Anterior cingulate cortex (tissue), 58 donors: ENCODE results near the gene RAB8A.
"Not testable (repeated sequence)": the region's sequence is repeated elsewhere in the genome, so short reads cannot be mapped to it uniquely, and the experiment has no call there.

Experiments used
- DNase-seq, 58 donors: peaks; one replicate each; lab custom pipeline; 2025; lab: John Stamatoyannopoulos, UW

The RAB8A gene

DNA sequence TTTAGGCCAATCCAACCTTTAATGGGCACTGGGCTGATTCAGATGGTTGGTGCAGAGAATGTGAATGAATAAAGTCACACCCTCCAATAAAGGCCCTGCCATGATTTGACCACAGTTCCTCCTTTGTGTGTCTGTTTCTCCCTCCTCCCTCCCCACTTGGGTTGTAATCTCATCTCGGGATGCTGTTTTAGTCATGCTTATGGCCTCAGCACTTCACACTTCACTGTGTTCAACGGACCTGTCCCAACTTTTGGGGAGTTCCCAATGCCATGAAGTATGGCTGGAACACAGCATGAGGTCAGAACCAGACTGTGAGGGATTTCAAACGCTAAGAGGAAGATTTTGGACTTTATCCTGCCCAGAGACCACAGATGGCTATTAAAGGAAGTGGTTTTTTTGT, 5.6 kb upstream of the RAB8A start:
- DNase-seq = no peak

DNA sequence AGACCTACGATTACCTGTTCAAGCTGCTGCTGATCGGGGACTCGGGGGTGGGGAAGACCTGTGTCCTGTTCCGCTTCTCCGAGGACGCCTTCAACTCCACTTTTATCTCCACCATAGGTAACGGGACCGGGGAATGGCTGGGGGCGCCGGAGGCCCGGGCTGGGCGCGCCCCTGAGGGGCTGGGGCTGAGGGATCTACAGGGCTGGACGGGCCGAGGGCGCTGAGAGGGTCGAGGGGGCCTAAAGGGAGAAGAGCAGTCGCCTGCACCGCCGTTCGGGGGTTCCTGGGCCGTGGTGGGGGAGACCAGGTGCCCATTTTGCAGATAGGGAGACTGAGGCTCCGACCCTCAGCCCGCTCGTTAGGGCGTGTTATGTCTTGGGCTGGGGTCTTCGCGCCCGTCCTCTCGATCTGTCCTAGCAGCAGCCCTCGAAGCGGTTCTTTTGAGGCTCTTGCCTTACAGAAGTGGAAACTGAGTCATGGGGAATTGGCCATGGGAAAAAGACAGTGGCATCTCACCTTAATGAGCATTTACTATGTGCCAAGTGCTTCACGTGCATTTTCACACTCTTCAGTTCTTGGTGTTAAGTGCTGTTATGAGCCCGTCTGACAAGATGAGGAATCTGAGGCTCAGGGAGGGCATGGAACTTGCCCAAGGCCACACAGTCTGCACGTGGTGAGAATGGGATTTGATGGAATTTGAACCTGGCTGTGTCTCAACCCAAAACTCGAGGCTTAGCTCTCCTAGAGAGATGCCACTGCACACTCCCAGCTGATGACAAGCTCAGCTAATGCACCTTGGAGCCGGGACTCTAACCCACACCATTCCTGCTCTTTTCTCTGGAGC, 442 bp downstream of the RAB8A start:
- no peak for DNase-seq

DNA sequence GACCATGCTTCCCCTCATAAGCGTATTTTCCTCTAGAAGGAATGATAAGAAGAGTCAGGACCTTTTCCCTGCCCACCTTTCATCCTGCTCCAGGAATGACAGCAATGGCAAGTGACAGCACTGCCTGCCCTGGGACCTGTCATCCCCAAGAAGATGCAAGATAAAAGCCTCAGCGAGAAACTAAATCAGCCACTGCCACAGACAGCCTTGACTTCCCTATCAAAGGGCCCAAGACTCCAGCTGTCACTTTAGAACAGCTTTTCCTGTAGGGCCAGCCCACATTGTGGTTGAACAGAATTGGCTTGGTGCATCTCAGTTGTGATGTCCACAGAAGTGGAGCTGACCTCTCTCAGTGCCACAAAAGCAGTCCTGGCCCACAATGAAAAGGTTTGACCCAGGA, 1.1 kb downstream of the RAB8A start:
- DNase-seq = no peak

DNA sequence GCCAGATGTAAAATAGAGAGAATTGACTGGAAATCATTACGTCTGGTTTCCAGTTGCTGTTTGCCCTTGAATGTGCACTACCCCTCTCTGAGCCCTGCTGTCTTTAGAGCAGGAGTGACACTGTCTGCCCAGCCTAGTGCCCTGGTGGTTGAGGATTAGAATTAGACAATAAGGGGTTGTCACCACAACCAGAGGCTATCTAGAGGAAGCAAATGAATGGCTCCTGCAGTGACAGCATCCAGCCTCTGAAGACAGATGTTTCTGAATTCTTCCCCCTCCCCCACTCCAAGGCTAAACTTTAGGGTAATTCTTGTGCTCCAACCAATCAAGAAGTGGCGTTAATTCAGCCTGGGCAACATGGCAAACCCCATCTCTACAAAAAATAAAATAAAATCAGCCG, 2.0 kb downstream of the RAB8A start:
- no peak for DNase-seq

DNA sequence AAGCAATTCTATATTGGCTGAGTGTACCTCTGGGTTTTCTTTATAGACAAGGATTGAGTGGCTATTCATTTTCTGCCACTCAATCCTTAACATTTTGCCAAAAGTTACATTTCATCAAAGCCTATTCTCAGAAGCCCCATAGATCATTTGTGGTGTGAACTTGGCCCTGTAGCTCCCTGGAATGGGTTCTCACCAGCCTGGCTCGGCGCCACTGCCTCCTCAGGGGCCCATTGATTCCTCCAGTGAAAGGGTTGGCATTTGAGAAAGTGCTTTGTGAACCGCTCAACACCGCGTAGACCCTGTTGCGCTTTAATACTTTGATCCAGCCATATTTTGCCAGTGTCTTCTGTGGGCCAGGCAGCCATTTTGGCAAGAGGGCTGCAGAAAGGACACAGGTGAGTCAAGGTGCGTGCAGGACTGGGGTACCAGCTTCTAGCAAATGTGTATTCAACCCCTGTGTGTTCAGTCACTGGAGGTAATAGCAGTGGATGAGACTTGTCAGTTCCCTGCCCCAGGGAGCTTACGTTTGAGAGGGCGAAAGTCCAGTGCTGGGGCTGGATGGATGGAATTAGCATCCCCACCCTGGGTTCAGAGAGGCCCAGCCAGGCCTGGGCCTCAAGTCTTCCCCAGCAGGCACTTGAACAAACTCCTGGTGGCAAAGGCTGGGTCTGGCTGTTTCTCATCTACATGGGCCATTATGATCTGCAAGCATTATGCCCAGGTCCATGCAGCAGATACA, 3.8 kb downstream of the RAB8A start:
- DNase-seq = peak in 47 of 58 donors; percentile 6 to 72 (median 38)

GRCh38 chr19:16116067-16116466, 4.4 kb downstream of the RAB8A start:
- DNase-seq = no peak

DNA sequence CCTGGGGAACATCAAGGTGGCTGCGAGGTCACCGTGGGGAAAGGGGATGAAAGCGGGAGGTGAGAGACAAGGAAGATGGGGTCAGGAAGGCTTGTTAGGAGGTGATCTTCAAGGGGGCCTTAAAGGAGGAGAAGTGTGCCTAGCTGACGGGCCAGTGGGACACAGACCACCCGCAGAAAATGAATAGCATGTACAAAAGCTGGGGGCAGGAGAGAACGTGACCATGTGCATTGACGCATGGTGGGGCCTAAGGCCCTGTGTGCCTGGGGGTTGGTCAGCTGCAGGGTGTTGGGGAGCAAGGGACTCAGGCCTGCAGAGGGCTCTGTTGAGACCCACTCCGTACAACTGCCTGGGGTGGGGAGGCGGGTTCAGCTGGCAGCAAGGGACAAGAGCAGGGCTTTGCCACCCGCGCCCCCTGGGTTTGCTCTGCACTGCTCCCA, 5.9 kb downstream of the RAB8A start:
- no peak for DNase-seq

GRCh38 chr19:16118489-16119033, 6.9 kb downstream of the RAB8A start:
- peak in 8 of 58 donors; percentile 4 to 23 (median 12) for DNase-seq

GRCh38 chr19:16119075-16119857, 7.6 kb downstream of the RAB8A start:
- not testable (repeated sequence) for DNase-seq

GRCh38 chr19:16121141-16121540, 9.5 kb downstream of the RAB8A start:
- no peak for DNase-seq

GRCh38 chr19:16121967-16122366, 10.3 kb downstream of the RAB8A start:
- no peak for DNase-seq

DNA sequence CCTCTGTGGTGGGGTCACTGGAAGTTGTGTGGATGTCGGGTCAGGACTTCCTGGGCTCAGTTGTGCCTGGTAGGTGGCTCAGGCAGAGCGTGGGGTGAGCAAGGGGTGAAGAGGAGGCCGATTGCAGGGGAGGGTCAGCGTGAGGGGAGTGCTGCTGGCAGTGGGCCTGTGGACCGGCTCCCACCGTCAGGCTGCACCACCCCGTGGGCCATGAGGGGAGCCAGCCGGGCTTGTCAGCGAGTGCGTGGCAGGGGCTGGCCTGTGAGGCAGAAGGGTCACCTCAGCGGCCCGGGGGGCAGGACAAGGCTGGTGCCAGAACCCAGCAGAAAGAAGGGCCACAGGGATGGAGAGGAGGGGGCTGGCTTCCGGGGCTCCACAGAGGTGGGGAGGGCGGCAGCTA, 13.3 kb downstream of the RAB8A start:
- no peak for DNase-seq

DNA sequence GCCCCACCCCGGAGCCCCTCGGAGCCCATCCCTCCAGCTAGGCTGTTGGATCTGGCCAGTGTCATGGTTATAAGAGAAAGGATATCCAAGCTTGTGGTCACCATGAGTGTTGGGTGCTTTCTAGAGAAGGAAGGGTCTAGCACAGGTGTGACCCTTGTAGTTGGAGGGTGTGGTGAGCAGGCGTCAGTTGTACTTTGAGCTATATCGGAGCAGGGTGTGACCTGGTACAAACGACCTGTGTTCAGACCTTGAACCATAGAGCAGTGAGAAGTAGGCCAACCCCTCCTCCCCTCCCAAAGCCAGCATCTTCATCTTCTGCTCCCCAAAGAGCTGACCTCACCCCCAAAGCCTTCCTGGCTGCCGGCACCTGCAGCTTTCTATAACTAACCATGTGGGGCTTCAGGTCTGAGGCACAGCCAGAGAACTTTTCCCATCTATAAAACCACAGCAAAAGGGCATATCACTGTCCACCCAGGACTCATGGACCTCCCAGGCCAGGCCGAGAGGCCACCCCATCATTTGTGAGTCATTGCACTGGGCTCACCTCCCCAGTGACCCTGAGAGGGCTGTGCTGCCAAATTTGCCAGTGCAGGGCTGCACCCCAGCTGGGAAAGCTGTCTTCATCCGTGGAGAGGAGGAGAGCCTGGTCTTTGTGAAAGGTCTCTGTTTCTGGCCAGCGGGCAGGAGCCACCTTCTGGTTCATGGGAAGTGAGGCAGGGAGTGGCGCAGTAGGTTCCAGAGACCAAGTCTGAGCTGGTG, 14.2 kb downstream of the RAB8A start:
- DNase-seq = no peak

DNA sequence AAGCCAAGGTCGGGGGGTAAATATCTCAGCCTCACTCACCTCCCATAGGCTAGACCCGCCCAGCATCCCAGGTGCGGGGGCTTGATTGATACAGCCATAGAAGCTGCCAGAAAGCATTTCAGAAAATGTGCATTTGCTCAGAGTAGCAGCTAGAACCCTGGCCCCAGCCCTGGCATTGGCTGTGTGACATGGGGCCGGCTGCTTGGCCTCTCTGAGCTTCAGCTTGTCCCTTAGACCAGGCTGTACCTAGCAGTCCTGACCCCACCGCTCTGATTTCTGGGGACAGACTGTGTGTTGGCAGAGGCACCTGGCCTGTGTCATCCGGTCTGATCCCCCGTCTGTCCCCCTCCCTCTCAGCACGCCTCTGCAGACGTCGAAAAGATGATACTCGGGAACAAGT, 15.4 kb downstream of the RAB8A start:
- no peak for DNase-seq

DNA sequence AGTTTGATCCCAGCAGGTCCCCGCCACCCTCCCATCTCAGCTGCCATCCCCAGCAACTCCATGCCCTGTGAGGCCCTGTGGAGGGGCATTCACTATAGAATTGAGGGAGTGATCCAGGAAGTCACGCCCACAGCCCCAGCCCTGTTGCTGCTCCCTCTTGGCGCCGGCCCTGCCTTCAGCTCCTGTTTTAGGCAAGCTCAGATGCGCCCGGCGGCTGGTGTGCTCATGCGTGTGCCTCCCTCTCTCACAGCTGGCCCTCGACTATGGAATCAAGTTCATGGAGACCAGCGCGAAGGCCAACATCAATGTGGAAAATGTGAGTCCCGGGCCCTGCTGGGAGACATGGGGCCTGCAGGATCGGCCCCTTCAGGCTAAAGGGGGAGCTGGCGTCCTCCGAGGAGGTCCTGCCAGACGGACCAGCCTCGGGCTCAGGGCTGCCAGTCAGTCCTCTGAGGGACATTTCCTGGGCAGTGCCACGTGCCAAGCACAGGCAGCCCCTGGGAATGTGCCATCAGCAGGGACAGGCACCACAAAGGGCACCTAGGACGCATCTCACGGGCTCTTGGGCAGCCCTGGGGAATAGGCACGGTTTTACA, 16.2 kb downstream of the RAB8A start:
- DNase-seq = no peak

DNA sequence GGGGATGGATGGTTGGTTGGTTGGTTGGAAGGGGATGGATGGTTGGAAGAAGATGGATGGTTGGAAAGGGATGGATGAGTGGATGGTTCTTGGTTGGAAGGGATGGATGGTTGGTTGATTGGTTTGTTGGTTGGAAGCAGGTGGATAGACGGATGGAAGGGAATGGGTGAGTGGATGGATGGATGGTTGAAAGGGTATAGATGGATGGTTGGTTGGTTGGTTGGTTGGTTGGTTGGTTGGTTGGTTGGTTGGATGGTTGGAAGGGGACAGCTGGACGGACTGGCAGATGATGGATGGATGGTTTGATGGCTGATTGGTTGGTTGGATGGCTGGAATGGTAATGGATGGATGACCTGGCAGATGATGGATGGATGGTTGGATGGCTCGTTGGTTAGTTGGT, 20.0 kb downstream of the RAB8A start:
- DNase-seq = no peak

DNA sequence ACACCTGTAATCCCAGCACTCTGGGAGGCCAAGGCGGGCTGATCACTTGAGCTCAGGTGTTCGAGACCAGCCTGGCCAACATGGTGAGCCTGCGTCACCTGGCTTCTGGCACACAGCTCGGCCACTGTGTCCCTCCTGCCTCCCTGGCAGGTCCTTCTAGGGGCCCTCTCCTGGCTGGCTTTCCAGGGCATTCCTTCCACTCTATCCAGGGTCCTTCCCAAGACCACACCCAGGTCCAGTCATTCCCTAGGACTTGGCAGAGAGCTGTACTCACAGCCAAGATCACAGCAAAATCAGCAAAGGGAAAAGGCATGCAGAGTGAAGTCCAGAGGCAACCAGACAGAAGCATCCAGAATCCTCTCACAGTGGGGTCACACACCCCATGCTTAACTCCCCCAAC, 22.1 kb downstream of the RAB8A start:
- no peak for DNase-seq

DNA sequence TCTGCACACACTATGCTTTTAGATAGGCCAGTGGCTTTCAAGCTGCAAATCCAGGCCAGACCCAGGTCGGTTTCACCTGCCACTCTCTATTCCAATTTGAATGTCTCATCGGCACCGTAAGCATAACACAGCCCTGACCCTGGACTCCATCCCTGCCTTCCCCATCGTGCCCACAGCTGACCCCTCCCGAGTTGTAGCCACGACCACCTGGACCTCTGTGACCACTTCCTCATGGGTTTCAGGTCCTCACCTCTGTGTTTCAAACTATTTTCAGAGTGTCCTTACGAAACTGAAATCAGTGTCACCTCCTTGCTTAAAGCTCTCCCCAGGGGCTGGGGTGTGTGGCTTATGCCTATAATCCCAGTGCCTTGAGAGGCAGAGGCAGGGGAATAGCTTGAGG, 22.8 kb downstream of the RAB8A start:
- DNase-seq = no peak

- DNase-seq = no peak
Measured at GRCh38 chr19:16135430-16136127, 23.9 kb downstream of the RAB8A start.
